IMR-90 (cell line): ENCODE measurements around the gene NEAT1. TPM values are rescaled to one million over a fixed set of nuclear protein-coding genes. Genes with fewer than 3 reads are reported as not detected.

Experiments
- ATAC-seq: fragments of 200-7000 bp; cut with Tn5 transposase; 2 replicates; pipeline ENCODE4 v1.9.1; 2020; ENCODE audit warnings: low read depth, mild to moderate bottlenecking, moderate library complexity
- BruUV-seq: library from RNA; stranded (reverse); fragments of 400-500 nt; replicated peaks from 2 replicates; lab custom pipeline; 2021; lab: Mats Ljungman, UMichigan
- CTCF ChIA-PET: fragments of 300-600 bp; formaldehyde crosslinking; extraction: SDS; loops from one replicate; lab custom pipeline; 2021; ENCODE audit warnings: antibody characterized with exemption; lab: Yijun Ruan, JAX
- POLR2A ChIA-PET: fragments of 300-600 bp; sonication (Branson Sonifier 250); formaldehyde crosslinking; loops from one replicate; lab custom pipeline; 2022; ENCODE audit warnings: antibody characterized with exemption; ENCODE audit not compliant: unreplicated experiment; lab: Charles Lee
- DNase-seq: peaks from one replicate; pipeline ENCODE4 v3.0.0; 2013
- H2AFZ ChIP-seq: replicated peaks from 2 replicates; pipeline ENCODE3; 2013; ENCODE audit warnings: low read length, mild to moderate bottlenecking; ENCODE audit not compliant: poor library complexity
- H2AK5ac ChIP-seq: 2 replicates; pipeline ENCODE4 v1.6.1; 2013; ENCODE audit warnings: low read depth, low read length, inconsistent platforms
- H2AK9ac ChIP-seq: replicated peaks from 2 replicates; pipeline ENCODE3; 2013; ENCODE audit warnings: mild to moderate bottlenecking, low read depth, low read length, moderate library complexity; ENCODE audit not compliant: poor library complexity
- H2BK120ac ChIP-seq: 2 replicates; pipeline ENCODE4 v1.6.1; 2013; ENCODE audit warnings: low read depth, low read length, inconsistent platforms
- H2BK15ac ChIP-seq: 3 replicates; pipeline ENCODE4 v1.6.1; 2013; ENCODE audit warnings: low read depth, low read length, inconsistent platforms
- H2BK20ac ChIP-seq: 2 replicates; pipeline ENCODE4 v1.6.1; 2013; ENCODE audit warnings: low read depth, mild to moderate bottlenecking, inconsistent platforms, low read length, moderate library complexity
- H2BK5ac ChIP-seq: 2 replicates; pipeline ENCODE4 v1.6.1; 2013; ENCODE audit warnings: mild to moderate bottlenecking, low read depth, low read length, inconsistent platforms; ENCODE audit not compliant: poor library complexity, severe bottlenecking
- H3K14ac ChIP-seq: replicated peaks from 2 replicates; pipeline ENCODE4 v1.6.1; 2013; ENCODE audit warnings: low read depth, low read length, inconsistent platforms
- H3K18ac ChIP-seq: 2 replicates; pipeline ENCODE4 v1.6.1; 2013; ENCODE audit warnings: low read depth, low read length, control low read depth
- H3K23ac ChIP-seq: 2 replicates; pipeline ENCODE4 v1.6.1; 2013; ENCODE audit warnings: low read depth, low read length, inconsistent platforms
- H3K27ac ChIP-seq: 2 replicates; pipeline ENCODE4 v1.5.1; 2013; ENCODE audit warnings: mild to moderate bottlenecking, control low read depth, low read length; ENCODE audit not compliant: insufficient read depth
- H3K27me3 ChIP-seq: 2 replicates; pipeline ENCODE4 v1.6.1; 2013; ENCODE audit warnings: low read length; ENCODE audit not compliant: control insufficient read depth, insufficient read depth
- H3K36me3 ChIP-seq: 2 replicates; pipeline ENCODE4 v1.6.1; 2013; ENCODE audit warnings: low read length, mixed read lengths; ENCODE audit not compliant: control insufficient read depth, insufficient read depth
- H3K4ac ChIP-seq: 2 replicates; pipeline ENCODE4 v1.6.1; 2013; ENCODE audit warnings: low read depth, low read length, inconsistent platforms
- H3K4me1 ChIP-seq: 2 replicates; pipeline ENCODE4 v1.6.1; 2013; ENCODE audit warnings: low read length, mixed read lengths; ENCODE audit not compliant: control insufficient read depth, insufficient read depth
- H3K4me2 ChIP-seq: 2 replicates; pipeline ENCODE4 v1.6.1; 2013; ENCODE audit warnings: low read depth, mild to moderate bottlenecking, control low read depth, low read length, moderate library complexity
- H3K4me3 ChIP-seq: 2 replicates; pipeline ENCODE4 v1.5.1; 2013; ENCODE audit warnings: low read depth, mild to moderate bottlenecking, control low read depth, low read length, moderate library complexity; ENCODE audit not compliant: insufficient read depth
- H3K56ac ChIP-seq: 2 replicates; pipeline ENCODE4 v1.6.1; 2013; ENCODE audit warnings: low read length, inconsistent platforms; ENCODE audit not compliant: insufficient read depth; ENCODE audit errors: extremely low read depth
- H3K79me1 ChIP-seq, 2 experiments: 2 replicates each; pipeline ENCODE4 v1.6.1; 2013; ENCODE audit warnings: low read length in 2 of 2, inconsistent platforms in 1 of 2, low read depth in 1 of 2
- H3K9ac ChIP-seq: 2 replicates; pipeline ENCODE4 v1.6.1; 2013; ENCODE audit warnings: low read depth, low read length, control low read depth
- H3K9me1 ChIP-seq: 2 replicates; pipeline ENCODE4 v1.6.1; 2013; ENCODE audit warnings: low read length, inconsistent platforms; ENCODE audit not compliant: insufficient read depth
- H3K9me3 ChIP-seq: 2 replicates; pipeline ENCODE4 v1.6.1; 2013; ENCODE audit warnings: low read length; ENCODE audit not compliant: control insufficient read depth, insufficient read depth
- H4K20me1 ChIP-seq: 2 replicates; pipeline ENCODE4 v1.6.1; 2013; ENCODE audit warnings: low read length, inconsistent platforms; ENCODE audit not compliant: insufficient read depth
- H4K5ac ChIP-seq: 2 replicates; pipeline ENCODE4 v1.6.1; 2013; ENCODE audit warnings: mild to moderate bottlenecking, low read depth, low read length, control low read depth
- H4K8ac ChIP-seq, 2 experiments: 2 replicates each; pipeline ENCODE4 v1.6.1; 2013; ENCODE audit warnings: low read depth in 2 of 2, low read length in 2 of 2, control low read depth in 1 of 2, inconsistent platforms in 1 of 2
- H4K91ac ChIP-seq: 2 replicates; pipeline ENCODE4 v1.6.1; 2013; ENCODE audit warnings: low read depth, low read length, inconsistent platforms; ENCODE audit not compliant: insufficient read depth
- BHLHE40 ChIP-seq: fragments of 150-350 bp; IDR thresholded peaks from 2 replicates; pipeline ENCODE4 v1.6.1; 2016; ENCODE audit warnings: mild to moderate bottlenecking, low read depth, low read length
- CEBPB ChIP-seq: IDR thresholded peaks from 2 replicates; pipeline ENCODE4 v1.6.1; 2012; ENCODE audit warnings: low read depth, low read length, improper control_type of control experiment
- CHD1 ChIP-seq: IDR thresholded peaks from 2 replicates; pipeline ENCODE4 v1.6.1; 2012; ENCODE audit warnings: low read depth, low read length, improper control_type of control experiment
- FOS ChIP-seq: fragments of 150-350 bp; IDR thresholded peaks from 2 replicates; pipeline ENCODE4 v1.6.1; 2016; ENCODE audit warnings: low read depth, low read length
- MAFK ChIP-seq: IDR thresholded peaks from 2 replicates; pipeline ENCODE4 v1.6.1; 2012; ENCODE audit warnings: low read depth, low read length, improper control_type of control experiment
- MAZ ChIP-seq: IDR thresholded peaks from 2 replicates; pipeline ENCODE4 v1.6.1; 2012; ENCODE audit warnings: low read depth, mild to moderate bottlenecking, low read length, improper control_type of control experiment, moderate library complexity, borderline replicate concordance
- MXI1 ChIP-seq: IDR thresholded peaks from 2 replicates; pipeline ENCODE4 v1.6.1; 2012; ENCODE audit warnings: low read depth, mild to moderate bottlenecking, low read length, moderate library complexity, borderline replicate concordance
- NFE2L2 ChIP-seq: fragments of 150-350 bp; IDR thresholded peaks from 2 replicates; pipeline ENCODE4 v1.6.1; 2016; ENCODE audit warnings: low read depth, mild to moderate bottlenecking, low read length
- POLR2A ChIP-seq: IDR thresholded peaks from 2 replicates; pipeline ENCODE4 v1.6.1; 2012; ENCODE audit warnings: mild to moderate bottlenecking, low read depth, low read length
- RAD21 ChIP-seq: IDR thresholded peaks from 2 replicates; pipeline ENCODE4 v1.6.1; 2012; ENCODE audit warnings: low read length, improper control_type of control experiment
- RCOR1 ChIP-seq: IDR thresholded peaks from 2 replicates; pipeline ENCODE4 v1.6.1; 2012; ENCODE audit warnings: mild to moderate bottlenecking, low read length, improper control_type of control experiment; ENCODE audit not compliant: insufficient replicate concordance
- RFX5 ChIP-seq: IDR thresholded peaks from 2 replicates; pipeline ENCODE4 v1.8.0; 2012; ENCODE audit warnings: low read depth, mild to moderate bottlenecking, low read length, moderate library complexity
- SMC3 ChIP-seq: fragments of 150-350 bp; IDR thresholded peaks from 2 replicates; pipeline ENCODE4 v1.6.1; 2016; ENCODE audit warnings: low read depth, mild to moderate bottlenecking, antibody characterized with exemption, low read length, moderate library complexity
- WGBS, 2 experiments: methylation state at CpG; one replicate each; pipeline versions ENCODE4 v1.1.5 to v1.1.7; 2013; ENCODE audit warnings: missing lambda C conversion rate in 2 of 2; ENCODE audit not compliant: insufficient read length in 1 of 2; ENCODE audit errors: extremely low coverage in 2 of 2; 5-methylcytosine and 5-hydroxymethylcytosine counted together
- dilution Hi-C: fragments of 300-500 bp; cut with HindIII; formaldehyde crosslinking; loops from one replicate; pipeline ENCODE4 v1.14.3; 2018; ENCODE audit warnings: low sequenced_read_pairs; ENCODE audit not compliant: unreplicated experiment
- in situ Hi-C: fragments of 300-500 bp; cut with MboI; formaldehyde crosslinking; loops from 3 replicates; pipeline ENCODE4 v1.14.3; 2019; ENCODE audit warnings: low sequenced_read_pairs, inconsistent platforms, mixed read lengths
- intact Hi-C: fragments of 100-400 bp; cut with micrococcal nuclease; formaldehyde crosslinking; loops from 2 replicates; pipeline ENCODE4 v1.10.0; 2022
- polyA plus RNA-seq, 3 experiments: library from polyadenylated mRNA; depleted of rRNA; stranded (reverse); fragments of >200 nt; gene quantifications; 2 replicates each; pipeline ENCODE4 v1.2.3, GENCODE V29; 2012; ENCODE audit warnings: low replicate concordance in 1 of 3
- total RNA-seq: library from RNA; depleted of rRNA; stranded (reverse); fragments of >200 nt; gene quantifications from 2 replicates; pipeline ENCODE4 v1.2.3, GENCODE V29; 2012
- TF ChIP-seq, protein P1 (sequence below): conservative IDR thresholded peaks from 2 replicates; pipeline ENCODE4 v1.5.1; 2012; ENCODE audit warnings: mild to moderate bottlenecking, low read depth, low read length, improper control_type of control experiment
- TF ChIP-seq, protein P2 (sequence below): fragments of 150-350 bp; IDR thresholded peaks from 2 replicates; pipeline ENCODE4 v1.6.1; 2016; ENCODE audit warnings: low read depth, mild to moderate bottlenecking, low read length, moderate library complexity, borderline replicate concordance
- TF ChIP-seq, protein P3 (sequence below): fragments of 150-350 bp; IDR thresholded peaks from 2 replicates; pipeline ENCODE4 v1.6.1; 2017; ENCODE audit warnings: mild to moderate bottlenecking, antibody characterized with exemption, low read length, low read depth

NEAT1 gene
- total and polyA plus RNA-seq, 2 of the 4 experiments (the other 2 are of a cell fraction) = 30.1 to 114 TPM

DNA sequence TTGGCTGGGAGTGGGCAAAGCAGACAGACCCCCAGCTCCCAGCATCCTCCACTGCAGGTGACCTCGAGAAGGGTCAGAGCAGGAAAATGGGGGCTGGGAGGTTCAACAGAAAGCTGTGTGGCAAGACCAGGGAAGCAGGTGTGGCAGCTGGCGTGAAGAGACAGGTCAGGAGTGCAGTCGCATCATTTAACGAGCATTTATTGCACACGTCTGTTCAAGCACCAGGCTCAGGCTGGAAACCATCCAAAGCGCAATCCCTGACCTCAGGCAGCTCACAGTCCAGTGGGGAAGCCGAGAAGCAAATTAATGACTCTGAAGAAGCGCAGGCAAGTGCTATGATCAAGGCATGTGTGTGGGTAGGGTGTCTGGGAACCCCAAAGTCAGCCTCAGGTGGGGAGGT lies 47.6 kb upstream of the NEAT1 start:
- Histone ChIP-seq H2AK9ac (peak overlapping the region; percentile 48), H3K27ac (no peak overlapping the region), H3K4me1 (peaks cover 2% of the 10 kb centered on the region), H3K4me3 (no peak overlapping the region), H3K18ac (no peak overlapping the region), H3K14ac (no peak overlapping the region), H2BK120ac (no peak overlapping the region), H3K9me3 (no peaks in the 10 kb centered on the region), H4K91ac (no peak overlapping the region), H2BK5ac (no peak overlapping the region), H3K9ac (no peak overlapping the region), H4K20me1 (no peaks in the 10 kb centered on the region), H2AK5ac (no peak overlapping the region), H3K23ac (no peak overlapping the region), H2AFZ (no peak overlapping the region), H3K36me3 (no peaks in the 10 kb centered on the region), H3K4ac (peak overlapping the region; percentile 17; the same call in 1 of the 2 replicates), H3K56ac (no peak overlapping the region), H3K79me1 (peaks cover 0 to 30% of the 10 kb centered on the region in 2 experiments; a peak in 2 of 4 replicates), H3K27me3 (no peaks in the 10 kb centered on the region), H2BK20ac (no peak overlapping the region), H4K5ac (no peak overlapping the region), H3K4me2 (no peak overlapping the region), H4K8ac (no peak overlapping the region), H2BK15ac (no peak overlapping the region), H3K9me1 (peaks cover 6% of the 10 kb centered on the region; the same call in 1 of the 2 replicates)
- BruUV-seq = no TSS peak
- DNase-seq = no peak
- ATAC-seq = no peak
- dilution Hi-C loops = no loop called here
- POLR2A ChIA-PET = interaction anchor here (0.6 kb wide), 1 partner anchor 9 kb away, joined by 4 read pairs; no protein-coding TSS in a partner anchor
- in situ Hi-C loops = no loop called here
- CTCF ChIA-PET = no interaction called here
- WGBS, 2 experiments = 77% methylated on average over 7 of the region's 8 CpGs; no CpG with 5 or more reads in 1 of the 2 experiments
- TF ChIP-seq CEBPB = no peak
- TF ChIP-seq SMC3 = no peak
- TF ChIP-seq MXI1 = no peak
- TF ChIP-seq, protein P1, sequence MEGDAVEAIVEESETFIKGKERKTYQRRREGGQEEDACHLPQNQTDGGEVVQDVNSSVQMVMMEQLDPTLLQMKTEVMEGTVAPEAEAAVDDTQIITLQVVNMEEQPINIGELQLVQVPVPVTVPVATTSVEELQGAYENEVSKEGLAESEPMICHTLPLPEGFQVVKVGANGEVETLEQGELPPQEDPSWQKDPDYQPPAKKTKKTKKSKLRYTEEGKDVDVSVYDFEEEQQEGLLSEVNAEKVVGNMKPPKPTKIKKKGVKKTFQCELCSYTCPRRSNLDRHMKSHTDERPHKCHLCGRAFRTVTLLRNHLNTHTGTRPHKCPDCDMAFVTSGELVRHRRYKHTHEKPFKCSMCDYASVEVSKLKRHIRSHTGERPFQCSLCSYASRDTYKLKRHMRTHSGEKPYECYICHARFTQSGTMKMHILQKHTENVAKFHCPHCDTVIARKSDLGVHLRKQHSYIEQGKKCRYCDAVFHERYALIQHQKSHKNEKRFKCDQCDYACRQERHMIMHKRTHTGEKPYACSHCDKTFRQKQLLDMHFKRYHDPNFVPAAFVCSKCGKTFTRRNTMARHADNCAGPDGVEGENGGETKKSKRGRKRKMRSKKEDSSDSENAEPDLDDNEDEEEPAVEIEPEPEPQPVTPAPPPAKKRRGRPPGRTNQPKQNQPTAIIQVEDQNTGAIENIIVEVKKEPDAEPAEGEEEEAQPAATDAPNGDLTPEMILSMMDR = no peak
- no peak for TF ChIP-seq MAZ
- TF ChIP-seq FOS = no peak
- TF ChIP-seq RFX5 = no peak
- TF ChIP-seq, protein P2, sequence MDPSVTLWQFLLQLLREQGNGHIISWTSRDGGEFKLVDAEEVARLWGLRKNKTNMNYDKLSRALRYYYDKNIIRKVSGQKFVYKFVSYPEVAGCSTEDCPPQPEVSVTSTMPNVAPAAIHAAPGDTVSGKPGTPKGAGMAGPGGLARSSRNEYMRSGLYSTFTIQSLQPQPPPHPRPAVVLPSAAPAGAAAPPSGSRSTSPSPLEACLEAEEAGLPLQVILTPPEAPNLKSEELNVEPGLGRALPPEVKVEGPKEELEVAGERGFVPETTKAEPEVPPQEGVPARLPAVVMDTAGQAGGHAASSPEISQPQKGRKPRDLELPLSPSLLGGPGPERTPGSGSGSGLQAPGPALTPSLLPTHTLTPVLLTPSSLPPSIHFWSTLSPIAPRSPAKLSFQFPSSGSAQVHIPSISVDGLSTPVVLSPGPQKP = no peak
- no peak for TF ChIP-seq CHD1
- TF ChIP-seq BHLHE40 = no peak
- no peak for TF ChIP-seq POLR2A
- TF ChIP-seq MAFK = no peak
- TF ChIP-seq RAD21 = no peak
- TF ChIP-seq, protein P3, sequence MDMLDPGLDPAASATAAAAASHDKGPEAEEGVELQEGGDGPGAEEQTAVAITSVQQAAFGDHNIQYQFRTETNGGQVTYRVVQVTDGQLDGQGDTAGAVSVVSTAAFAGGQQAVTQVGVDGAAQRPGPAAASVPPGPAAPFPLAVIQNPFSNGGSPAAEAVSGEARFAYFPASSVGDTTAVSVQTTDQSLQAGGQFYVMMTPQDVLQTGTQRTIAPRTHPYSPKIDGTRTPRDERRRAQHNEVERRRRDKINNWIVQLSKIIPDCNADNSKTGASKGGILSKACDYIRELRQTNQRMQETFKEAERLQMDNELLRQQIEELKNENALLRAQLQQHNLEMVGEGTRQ = no peak
- no peak for TF ChIP-seq NFE2L2
- TF ChIP-seq RCOR1 = no peak
- intact Hi-C loops = no loop called here
